IMR-90 (cell line): ENCODE results near the gene SCYGR4. TPM values are rescaled to one million over a fixed set of nuclear protein-coding genes. Genes with fewer than 3 reads are reported as not detected.

Experiments used
- ATAC-seq: fragments of 200-7000 bp; cut with Tn5 transposase; 2 replicates; pipeline ENCODE4 v1.9.1; 2020; ENCODE audit warnings: low read depth, mild to moderate bottlenecking, moderate library complexity
- BruUV-seq: library from RNA; stranded (reverse); fragments of 400-500 nt; replicated peaks from 2 replicates; lab custom pipeline; 2021; lab: Mats Ljungman, UMichigan
- CTCF ChIA-PET: fragments of 300-600 bp; formaldehyde crosslinking; extraction: SDS; loops from one replicate; lab custom pipeline; 2021; ENCODE audit warnings: antibody characterized with exemption; lab: Yijun Ruan, JAX
- POLR2A ChIA-PET: fragments of 300-600 bp; sonication (Branson Sonifier 250); formaldehyde crosslinking; loops from one replicate; lab custom pipeline; 2022; ENCODE audit warnings: antibody characterized with exemption; ENCODE audit not compliant: unreplicated experiment; lab: Charles Lee
- DNase-seq: peaks from one replicate; pipeline ENCODE4 v3.0.0; 2013
- H2AFZ ChIP-seq: replicated peaks from 2 replicates; pipeline ENCODE3; 2013; ENCODE audit warnings: low read length, mild to moderate bottlenecking; ENCODE audit not compliant: poor library complexity
- H2AK5ac ChIP-seq: 2 replicates; pipeline ENCODE4 v1.6.1; 2013; ENCODE audit warnings: low read depth, low read length, inconsistent platforms
- H2AK9ac ChIP-seq: replicated peaks from 2 replicates; pipeline ENCODE3; 2013; ENCODE audit warnings: mild to moderate bottlenecking, low read depth, low read length, moderate library complexity; ENCODE audit not compliant: poor library complexity
- H2BK120ac ChIP-seq: 2 replicates; pipeline ENCODE4 v1.6.1; 2013; ENCODE audit warnings: low read depth, low read length, inconsistent platforms
- H2BK15ac ChIP-seq: 3 replicates; pipeline ENCODE4 v1.6.1; 2013; ENCODE audit warnings: low read depth, low read length, inconsistent platforms
- H2BK20ac ChIP-seq: 2 replicates; pipeline ENCODE4 v1.6.1; 2013; ENCODE audit warnings: low read depth, mild to moderate bottlenecking, inconsistent platforms, low read length, moderate library complexity
- H2BK5ac ChIP-seq: 2 replicates; pipeline ENCODE4 v1.6.1; 2013; ENCODE audit warnings: mild to moderate bottlenecking, low read depth, low read length, inconsistent platforms; ENCODE audit not compliant: poor library complexity, severe bottlenecking
- H3K14ac ChIP-seq: replicated peaks from 2 replicates; pipeline ENCODE4 v1.6.1; 2013; ENCODE audit warnings: low read depth, low read length, inconsistent platforms
- H3K18ac ChIP-seq: 2 replicates; pipeline ENCODE4 v1.6.1; 2013; ENCODE audit warnings: low read depth, low read length, control low read depth
- H3K23ac ChIP-seq: 2 replicates; pipeline ENCODE4 v1.6.1; 2013; ENCODE audit warnings: low read depth, low read length, inconsistent platforms
- H3K27ac ChIP-seq: 2 replicates; pipeline ENCODE4 v1.5.1; 2013; ENCODE audit warnings: mild to moderate bottlenecking, control low read depth, low read length; ENCODE audit not compliant: insufficient read depth
- H3K27me3 ChIP-seq: 2 replicates; pipeline ENCODE4 v1.6.1; 2013; ENCODE audit warnings: low read length; ENCODE audit not compliant: control insufficient read depth, insufficient read depth
- H3K36me3 ChIP-seq: 2 replicates; pipeline ENCODE4 v1.6.1; 2013; ENCODE audit warnings: low read length, mixed read lengths; ENCODE audit not compliant: control insufficient read depth, insufficient read depth
- H3K4ac ChIP-seq: 2 replicates; pipeline ENCODE4 v1.6.1; 2013; ENCODE audit warnings: low read depth, low read length, inconsistent platforms
- H3K4me1 ChIP-seq: 2 replicates; pipeline ENCODE4 v1.6.1; 2013; ENCODE audit warnings: low read length, mixed read lengths; ENCODE audit not compliant: control insufficient read depth, insufficient read depth
- H3K4me2 ChIP-seq: 2 replicates; pipeline ENCODE4 v1.6.1; 2013; ENCODE audit warnings: low read depth, mild to moderate bottlenecking, control low read depth, low read length, moderate library complexity
- H3K4me3 ChIP-seq: 2 replicates; pipeline ENCODE4 v1.5.1; 2013; ENCODE audit warnings: low read depth, mild to moderate bottlenecking, control low read depth, low read length, moderate library complexity; ENCODE audit not compliant: insufficient read depth
- H3K56ac ChIP-seq: 2 replicates; pipeline ENCODE4 v1.6.1; 2013; ENCODE audit warnings: low read length, inconsistent platforms; ENCODE audit not compliant: insufficient read depth; ENCODE audit errors: extremely low read depth
- H3K79me1 ChIP-seq, 2 experiments: 2 replicates each; pipeline ENCODE4 v1.6.1; 2013; ENCODE audit warnings: low read length in 2 of 2, inconsistent platforms in 1 of 2, low read depth in 1 of 2
- H3K9ac ChIP-seq: 2 replicates; pipeline ENCODE4 v1.6.1; 2013; ENCODE audit warnings: low read depth, low read length, control low read depth
- H3K9me1 ChIP-seq: 2 replicates; pipeline ENCODE4 v1.6.1; 2013; ENCODE audit warnings: low read length, inconsistent platforms; ENCODE audit not compliant: insufficient read depth
- H3K9me3 ChIP-seq: 2 replicates; pipeline ENCODE4 v1.6.1; 2013; ENCODE audit warnings: low read length; ENCODE audit not compliant: control insufficient read depth, insufficient read depth
- H4K20me1 ChIP-seq: 2 replicates; pipeline ENCODE4 v1.6.1; 2013; ENCODE audit warnings: low read length, inconsistent platforms; ENCODE audit not compliant: insufficient read depth
- H4K5ac ChIP-seq: 2 replicates; pipeline ENCODE4 v1.6.1; 2013; ENCODE audit warnings: mild to moderate bottlenecking, low read depth, low read length, control low read depth
- H4K8ac ChIP-seq, 2 experiments: 2 replicates each; pipeline ENCODE4 v1.6.1; 2013; ENCODE audit warnings: low read depth in 2 of 2, low read length in 2 of 2, control low read depth in 1 of 2, inconsistent platforms in 1 of 2
- H4K91ac ChIP-seq: 2 replicates; pipeline ENCODE4 v1.6.1; 2013; ENCODE audit warnings: low read depth, low read length, inconsistent platforms; ENCODE audit not compliant: insufficient read depth
- BHLHE40 ChIP-seq: fragments of 150-350 bp; IDR thresholded peaks from 2 replicates; pipeline ENCODE4 v1.6.1; 2016; ENCODE audit warnings: mild to moderate bottlenecking, low read depth, low read length
- CEBPB ChIP-seq: IDR thresholded peaks from 2 replicates; pipeline ENCODE4 v1.6.1; 2012; ENCODE audit warnings: low read depth, low read length, improper control_type of control experiment
- CHD1 ChIP-seq: IDR thresholded peaks from 2 replicates; pipeline ENCODE4 v1.6.1; 2012; ENCODE audit warnings: low read depth, low read length, improper control_type of control experiment
- FOS ChIP-seq: fragments of 150-350 bp; IDR thresholded peaks from 2 replicates; pipeline ENCODE4 v1.6.1; 2016; ENCODE audit warnings: low read depth, low read length
- MAFK ChIP-seq: IDR thresholded peaks from 2 replicates; pipeline ENCODE4 v1.6.1; 2012; ENCODE audit warnings: low read depth, low read length, improper control_type of control experiment
- MXI1 ChIP-seq: IDR thresholded peaks from 2 replicates; pipeline ENCODE4 v1.6.1; 2012; ENCODE audit warnings: low read depth, mild to moderate bottlenecking, low read length, moderate library complexity, borderline replicate concordance
- POLR2A ChIP-seq: IDR thresholded peaks from 2 replicates; pipeline ENCODE4 v1.6.1; 2012; ENCODE audit warnings: mild to moderate bottlenecking, low read depth, low read length
- RCOR1 ChIP-seq: IDR thresholded peaks from 2 replicates; pipeline ENCODE4 v1.6.1; 2012; ENCODE audit warnings: mild to moderate bottlenecking, low read length, improper control_type of control experiment; ENCODE audit not compliant: insufficient replicate concordance
- SMC3 ChIP-seq: fragments of 150-350 bp; IDR thresholded peaks from 2 replicates; pipeline ENCODE4 v1.6.1; 2016; ENCODE audit warnings: low read depth, mild to moderate bottlenecking, antibody characterized with exemption, low read length, moderate library complexity
- WGBS, 2 experiments: methylation state at CpG; one replicate each; pipeline versions ENCODE4 v1.1.5 to v1.1.7; 2013; ENCODE audit warnings: missing lambda C conversion rate in 2 of 2; ENCODE audit not compliant: insufficient read length in 1 of 2; ENCODE audit errors: extremely low coverage in 2 of 2; 5-methylcytosine and 5-hydroxymethylcytosine counted together
- dilution Hi-C: fragments of 300-500 bp; cut with HindIII; formaldehyde crosslinking; loops from one replicate; pipeline ENCODE4 v1.14.3; 2018; ENCODE audit warnings: low sequenced_read_pairs; ENCODE audit not compliant: unreplicated experiment
- in situ Hi-C: fragments of 300-500 bp; cut with MboI; formaldehyde crosslinking; loops from 3 replicates; pipeline ENCODE4 v1.14.3; 2019; ENCODE audit warnings: low sequenced_read_pairs, inconsistent platforms, mixed read lengths
- intact Hi-C: fragments of 100-400 bp; cut with micrococcal nuclease; formaldehyde crosslinking; loops from 2 replicates; pipeline ENCODE4 v1.10.0; 2022
- polyA plus RNA-seq, 3 experiments: library from polyadenylated mRNA; depleted of rRNA; stranded (reverse); fragments of >200 nt; gene quantifications; 2 replicates each; pipeline ENCODE4 v1.2.3, GENCODE V29; 2012; ENCODE audit warnings: low replicate concordance in 1 of 3
- total RNA-seq: library from RNA; depleted of rRNA; stranded (reverse); fragments of >200 nt; gene quantifications from 2 replicates; pipeline ENCODE4 v1.2.3, GENCODE V29; 2012
- TF ChIP-seq, protein P1 (sequence below): conservative IDR thresholded peaks from 2 replicates; pipeline ENCODE4 v1.5.1; 2012; ENCODE audit warnings: mild to moderate bottlenecking, low read depth, low read length, improper control_type of control experiment
- TF ChIP-seq, protein P2 (sequence below): fragments of 150-350 bp; IDR thresholded peaks from 2 replicates; pipeline ENCODE4 v1.6.1; 2016; ENCODE audit warnings: low read depth, mild to moderate bottlenecking, low read length, moderate library complexity, borderline replicate concordance

The SCYGR4 gene
- total and polyA plus RNA-seq, 2 of the 4 experiments (the other 2 are of a cell fraction) = not detected

DNA sequence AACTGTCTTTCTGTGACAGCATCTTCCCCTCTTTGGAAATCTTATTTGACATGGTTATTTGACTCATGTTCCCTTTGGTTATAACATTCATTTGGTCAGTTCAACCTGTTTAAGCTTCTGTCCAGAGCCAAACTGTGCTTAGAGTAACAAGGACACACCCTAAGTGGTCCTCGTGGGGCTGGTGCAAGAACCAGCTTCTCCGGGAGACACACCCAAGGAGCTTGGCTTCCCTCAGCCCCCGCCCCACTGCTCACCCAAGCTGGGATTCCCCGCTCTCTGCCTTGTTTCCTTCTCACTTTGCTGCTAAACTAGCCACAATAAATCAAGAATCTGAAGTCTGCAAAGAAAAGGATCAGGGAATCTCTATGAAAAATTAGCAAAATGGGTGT, 4.0 kb upstream of the SCYGR4 start:
- H3K4me3 ChIP-seq = no peak overlapping the region
- no peak overlapping the region for H4K5ac ChIP-seq
- no peaks in the 10 kb centered on the region for H4K20me1 ChIP-seq
- ChIA-PET POLR2A (no interaction called here), CTCF (no interaction called here)
- H3K18ac ChIP-seq = no peak overlapping the region
- H3K36me3 ChIP-seq = no peaks in the 10 kb centered on the region
- no peak overlapping the region for H2BK5ac ChIP-seq
- H2AK5ac ChIP-seq = no peak overlapping the region
- H2AK9ac ChIP-seq = no peak overlapping the region
- no peaks in the 10 kb centered on the region for H3K9me3 ChIP-seq
- no peak overlapping the region for H3K23ac ChIP-seq
- H3K4me1 ChIP-seq = no peaks in the 10 kb centered on the region; the same call in 1 of the 2 replicates
- no peak overlapping the region for H3K56ac ChIP-seq
- WGBS, 2 experiments = no CpG with 5 or more reads among the region's 4 CpGs
- dilution Hi-C loops = no loop called here
- intact Hi-C loops = no loop called here
- no peak overlapping the region for H2BK15ac ChIP-seq
- H3K9me1 ChIP-seq = no peaks in the 10 kb centered on the region
- H3K27me3 ChIP-seq = peaks cover 2% of the 10 kb centered on the region
- ATAC-seq (no peak), DNase-seq (no peak)
- in situ Hi-C loops = no loop called here
- no peaks in the 10 kb centered on the region for H3K79me1 ChIP-seq
- H3K4me2 ChIP-seq = no peak overlapping the region
- H3K9ac ChIP-seq = no peak overlapping the region
- no peak overlapping the region for H4K8ac ChIP-seq
- H2BK120ac ChIP-seq = no peak overlapping the region
- H3K14ac ChIP-seq = no peak overlapping the region
- no peak overlapping the region for H3K27ac ChIP-seq
- no TSS peak for BruUV-seq
- H2BK20ac ChIP-seq = no peak overlapping the region
- no peak for TF ChIP-seq CEBPB
- TF ChIP-seq MXI1 = no peak
- no peak for TF ChIP-seq SMC3
- TF ChIP-seq, protein P1, sequence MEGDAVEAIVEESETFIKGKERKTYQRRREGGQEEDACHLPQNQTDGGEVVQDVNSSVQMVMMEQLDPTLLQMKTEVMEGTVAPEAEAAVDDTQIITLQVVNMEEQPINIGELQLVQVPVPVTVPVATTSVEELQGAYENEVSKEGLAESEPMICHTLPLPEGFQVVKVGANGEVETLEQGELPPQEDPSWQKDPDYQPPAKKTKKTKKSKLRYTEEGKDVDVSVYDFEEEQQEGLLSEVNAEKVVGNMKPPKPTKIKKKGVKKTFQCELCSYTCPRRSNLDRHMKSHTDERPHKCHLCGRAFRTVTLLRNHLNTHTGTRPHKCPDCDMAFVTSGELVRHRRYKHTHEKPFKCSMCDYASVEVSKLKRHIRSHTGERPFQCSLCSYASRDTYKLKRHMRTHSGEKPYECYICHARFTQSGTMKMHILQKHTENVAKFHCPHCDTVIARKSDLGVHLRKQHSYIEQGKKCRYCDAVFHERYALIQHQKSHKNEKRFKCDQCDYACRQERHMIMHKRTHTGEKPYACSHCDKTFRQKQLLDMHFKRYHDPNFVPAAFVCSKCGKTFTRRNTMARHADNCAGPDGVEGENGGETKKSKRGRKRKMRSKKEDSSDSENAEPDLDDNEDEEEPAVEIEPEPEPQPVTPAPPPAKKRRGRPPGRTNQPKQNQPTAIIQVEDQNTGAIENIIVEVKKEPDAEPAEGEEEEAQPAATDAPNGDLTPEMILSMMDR = no peak
- TF ChIP-seq, protein P2, sequence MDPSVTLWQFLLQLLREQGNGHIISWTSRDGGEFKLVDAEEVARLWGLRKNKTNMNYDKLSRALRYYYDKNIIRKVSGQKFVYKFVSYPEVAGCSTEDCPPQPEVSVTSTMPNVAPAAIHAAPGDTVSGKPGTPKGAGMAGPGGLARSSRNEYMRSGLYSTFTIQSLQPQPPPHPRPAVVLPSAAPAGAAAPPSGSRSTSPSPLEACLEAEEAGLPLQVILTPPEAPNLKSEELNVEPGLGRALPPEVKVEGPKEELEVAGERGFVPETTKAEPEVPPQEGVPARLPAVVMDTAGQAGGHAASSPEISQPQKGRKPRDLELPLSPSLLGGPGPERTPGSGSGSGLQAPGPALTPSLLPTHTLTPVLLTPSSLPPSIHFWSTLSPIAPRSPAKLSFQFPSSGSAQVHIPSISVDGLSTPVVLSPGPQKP = no peak
- no peak for TF ChIP-seq MAFK
- no peak for TF ChIP-seq FOS
- TF ChIP-seq BHLHE40 = no peak
- no peak for TF ChIP-seq POLR2A
- TF ChIP-seq CHD1 = no peak
- TF ChIP-seq RCOR1 = no peak
- H2AFZ ChIP-seq = no peak overlapping the region
- no peak overlapping the region for H4K91ac ChIP-seq
- H3K4ac ChIP-seq = no peak overlapping the region
